Esophagus muscularis mucosa (tissue), 4 donors: Measurements from ENCODE around the gene RNASE1. TPM values are rescaled to one million over a fixed set of nuclear protein-coding genes. Genes with fewer than 3 reads are reported as not detected.
A peak's percentile ranks its signal among the peaks of the same experiment; 100 is the strongest.
"Not testable (repeated sequence)": the region's sequence is repeated elsewhere in the genome, so short reads cannot be mapped to it uniquely, and the experiment has no call there.

Experiments
- DNase-seq: peaks from one replicate; pipeline ENCODE4 v3.0.0-alpha.2; 2017; ENCODE audit errors: extremely low spot score
- H3K27ac ChIP-seq, 4 donors: fragments of 200-600 bp; sonication (generic); replicated peaks in 1 of 4; 1 replicate in 3 of 4; 2 replicates in 1 of 4; pipeline ENCODE4 v1.5.1; 2016 to 2019; ENCODE audit warnings: mild to moderate bottlenecking in 1 of 4
- H3K27me3 ChIP-seq, 4 donors: fragments of 200-600 bp; sonication (generic); one replicate each; pipeline versions ENCODE4 v1.5.1 to v1.6.0; 2016 to 2019
- H3K36me3 ChIP-seq, 4 donors: fragments of 200-600 bp; sonication (generic); one replicate each; pipeline ENCODE4 v1.5.1; 2016 to 2019
- H3K4me1 ChIP-seq, 4 donors: fragments of 200-600 bp; sonication (generic); one replicate each; pipeline ENCODE4 v1.5.1; 2016 to 2019
- H3K4me3 ChIP-seq, 4 donors: fragments of 200-600 bp; sonication (generic); 1 replicate in 2 of 4; 2 replicates in 2 of 4; pipeline ENCODE4 v1.5.1; 2016 to 2019; ENCODE audit warnings: mild to moderate bottlenecking in 4 of 4, moderate library complexity in 1 of 4
- H3K9me3 ChIP-seq, 4 donors: fragments of 200-600 bp; sonication (generic); 1 replicate in 3 of 4; 2 replicates in 1 of 4; pipeline ENCODE4 v1.5.1; 2016 to 2019
- EP300 ChIP-seq: sonication (generic); formaldehyde crosslinking; IDR thresholded peaks from one replicate; pipeline ENCODE4 v1.6.1; 2017; ENCODE audit warnings: antibody characterized with exemption
- POLR2A ChIP-seq: fragments of 450-650 bp; IDR thresholded peaks from one replicate; pipeline ENCODE4 v1.6.1; 2017; ENCODE audit warnings: antibody characterized with exemption, moderate library complexity, mild to moderate bottlenecking, low read depth
- POLR2AphosphoS5 ChIP-seq, 2 donors: sonication (generic); formaldehyde crosslinking; IDR thresholded peaks; one replicate each; pipeline ENCODE4 v1.6.1; 2017; ENCODE audit warnings: antibody characterized with exemption in 2 of 2
- WGBS: methylation state at CpG from one replicate; pipeline ENCODE4 v1.1.5; 2018; 5-methylcytosine and 5-hydroxymethylcytosine counted together
- intact Hi-C: fragments of 100-400 bp; cut with DNase I; formaldehyde crosslinking; loops from one replicate; pipeline ENCODE4 v1.15.1; 2023
- total RNA-seq, 4 donors: library from RNA; depleted of rRNA; stranded (reverse); fragments of >200 nt; gene quantifications; one replicate each; pipeline versions ENCODE4 v1.1.0 to v1.2.1, GENCODE V29; 2016
- TF ChIP-seq, protein P1 (sequence below), 3 experiments: fragments of 200-600 bp in 2 of 3; fragments of 450-650 bp in 1 of 3; sonication (generic) in 2 of 3; IDR thresholded peaks; one replicate each; pipeline ENCODE4 v1.5.1; 2017 to 2019; ENCODE audit warnings: antibody characterized with exemption in 3 of 3, mild to moderate bottlenecking in 2 of 3, moderate library complexity in 1 of 3

The RNASE1 gene
- total RNA-seq, 4 donors from 2014 or later = 270 to 766 (median 341) TPM

DNA sequence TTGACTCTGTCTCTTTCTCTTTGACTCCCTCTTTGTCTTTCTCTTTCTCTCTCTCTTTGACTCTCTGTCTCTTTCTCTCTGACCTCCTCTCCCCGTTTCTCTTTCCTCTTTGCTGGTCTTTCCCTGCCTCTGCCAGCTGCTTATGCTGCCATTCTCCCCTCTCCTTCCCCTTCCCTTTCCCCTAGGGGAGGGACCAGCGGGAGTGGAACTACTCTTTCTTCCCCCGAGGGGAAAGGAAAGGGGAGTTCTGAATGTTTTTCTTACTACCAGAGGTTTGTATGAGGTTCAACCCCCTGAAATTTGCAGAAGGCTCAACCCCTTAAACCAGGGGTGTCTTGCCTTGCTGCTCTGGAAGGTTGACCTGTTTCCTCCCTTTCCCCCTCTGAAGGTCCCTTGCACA is 24.7 kb upstream of the RNASE1 start:
- H3K9me3 ChIP-seq = peaks cover 0 to 12% (median 5%) of the 10 kb centered on the region in 4 donors
- no peak overlapping the region for H3K27ac ChIP-seq
- TF ChIP-seq EP300 (no peak), POLR2A (no peak), POLR2AphosphoS5 (IDR thresholded peaks at IDR 0.05) (no peak)
- TF ChIP-seq, protein P1, sequence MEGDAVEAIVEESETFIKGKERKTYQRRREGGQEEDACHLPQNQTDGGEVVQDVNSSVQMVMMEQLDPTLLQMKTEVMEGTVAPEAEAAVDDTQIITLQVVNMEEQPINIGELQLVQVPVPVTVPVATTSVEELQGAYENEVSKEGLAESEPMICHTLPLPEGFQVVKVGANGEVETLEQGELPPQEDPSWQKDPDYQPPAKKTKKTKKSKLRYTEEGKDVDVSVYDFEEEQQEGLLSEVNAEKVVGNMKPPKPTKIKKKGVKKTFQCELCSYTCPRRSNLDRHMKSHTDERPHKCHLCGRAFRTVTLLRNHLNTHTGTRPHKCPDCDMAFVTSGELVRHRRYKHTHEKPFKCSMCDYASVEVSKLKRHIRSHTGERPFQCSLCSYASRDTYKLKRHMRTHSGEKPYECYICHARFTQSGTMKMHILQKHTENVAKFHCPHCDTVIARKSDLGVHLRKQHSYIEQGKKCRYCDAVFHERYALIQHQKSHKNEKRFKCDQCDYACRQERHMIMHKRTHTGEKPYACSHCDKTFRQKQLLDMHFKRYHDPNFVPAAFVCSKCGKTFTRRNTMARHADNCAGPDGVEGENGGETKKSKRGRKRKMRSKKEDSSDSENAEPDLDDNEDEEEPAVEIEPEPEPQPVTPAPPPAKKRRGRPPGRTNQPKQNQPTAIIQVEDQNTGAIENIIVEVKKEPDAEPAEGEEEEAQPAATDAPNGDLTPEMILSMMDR (IDR thresholded peaks at IDR 0.05) = no peak
- H3K4me3 ChIP-seq = no peak overlapping the region
- 49% methylated on average over 3 of the region's 3 CpGs for WGBS
- H3K27me3 ChIP-seq = no peaks in the 10 kb centered on the region
- no peaks in the 10 kb centered on the region for H3K36me3 ChIP-seq
- no peaks in the 10 kb centered on the region for H3K4me1 ChIP-seq
- DNase-seq = no peak
- intact Hi-C loops = no loop called here

GRCh38 chr14:20826666-20827065 is 24.0 kb upstream of the RNASE1 start:
- H3K27me3 ChIP-seq, H3K4me3 ChIP-seq, intact Hi-C loops, DNase-seq, H3K36me3 ChIP-seq, H3K27ac ChIP-seq, H3K4me1 ChIP-seq: not testable (repeated sequence)
- peaks cover 0 to 12% (median 5%) of the 10 kb centered on the region in 4 donors for H3K9me3 ChIP-seq
- WGBS = 52% methylated on average over 1 of the region's 1 CpG

DNA sequence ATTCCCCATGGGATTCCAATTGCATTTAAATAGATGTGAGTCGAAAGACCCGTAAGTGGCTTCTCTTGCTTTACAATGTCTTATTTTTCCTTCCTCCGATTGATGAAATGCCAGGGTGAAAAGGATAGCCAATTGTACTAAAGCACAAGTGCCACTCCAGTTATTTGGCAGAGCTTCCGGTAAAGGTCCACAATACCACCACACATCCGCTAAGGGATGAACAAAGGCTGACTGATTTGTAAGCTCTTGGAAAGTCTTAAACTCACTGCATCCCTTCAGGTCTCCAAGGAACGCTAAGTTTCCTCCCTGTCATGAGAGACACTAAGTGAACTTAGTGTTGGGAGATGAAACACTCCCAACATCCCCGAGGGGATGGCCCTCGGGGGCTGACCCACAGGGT is 21.2 kb upstream of the RNASE1 start:
- H3K27ac ChIP-seq = no peak overlapping the region
- intact Hi-C loops = no loop called here
- TF ChIP-seq EP300 (no peak), POLR2A (no peak), POLR2AphosphoS5 (IDR thresholded peaks at IDR 0.05) (no peak)
- TF ChIP-seq, protein P1 (IDR thresholded peaks at IDR 0.05) = no peak
- no peak overlapping the region for H3K4me3 ChIP-seq
- H3K27me3 ChIP-seq = peaks cover 0 to 12% (median 0%) of the 10 kb centered on the region in 4 donors
- no peaks in the 10 kb centered on the region for H3K4me1 ChIP-seq
- H3K9me3 ChIP-seq = peaks cover 0 to 12% (median 5%) of the 10 kb centered on the region in 4 donors
- H3K36me3 ChIP-seq = no peaks in the 10 kb centered on the region
- 91% methylated on average over 5 of the region's 8 CpGs for WGBS
- no peak for DNase-seq

DNA sequence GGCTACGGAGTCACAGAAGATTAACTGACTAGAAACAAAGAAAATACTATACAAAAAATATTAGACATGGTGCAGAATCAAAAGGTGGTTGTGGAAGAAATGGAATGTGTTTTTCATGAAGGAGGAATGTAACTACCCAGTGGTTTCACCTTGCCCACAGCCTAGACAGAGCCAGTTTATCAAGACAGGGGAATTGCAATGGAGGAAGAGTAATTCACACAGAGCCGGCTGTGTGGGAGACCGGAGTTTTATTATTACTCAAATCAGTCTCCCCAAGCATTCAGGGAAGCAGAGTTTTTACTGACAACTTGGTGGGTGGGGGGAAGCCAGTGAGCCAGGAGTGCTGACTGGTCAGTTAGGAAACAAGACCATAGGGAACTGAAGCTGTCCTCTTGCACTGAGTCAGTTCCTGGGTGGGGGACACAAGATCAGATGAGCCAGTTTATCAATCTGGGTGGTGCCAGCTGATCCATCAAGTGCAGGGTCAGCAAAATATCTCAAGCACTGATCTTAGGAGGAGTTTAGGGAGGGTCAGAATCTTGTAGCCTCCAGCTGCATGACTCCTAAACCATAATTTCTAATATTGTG is 19.0 kb upstream of the RNASE1 start:
- peaks cover 0 to 12% (median 0%) of the 10 kb centered on the region in 4 donors for H3K27me3 ChIP-seq
- H3K36me3 ChIP-seq, H3K9me3 ChIP-seq, H3K4me3 ChIP-seq, H3K27ac ChIP-seq, intact Hi-C loops, DNase-seq, H3K4me1 ChIP-seq: not testable (repeated sequence)
- WGBS = 42% methylated on average over 3 of the region's 3 CpGs

DNA sequence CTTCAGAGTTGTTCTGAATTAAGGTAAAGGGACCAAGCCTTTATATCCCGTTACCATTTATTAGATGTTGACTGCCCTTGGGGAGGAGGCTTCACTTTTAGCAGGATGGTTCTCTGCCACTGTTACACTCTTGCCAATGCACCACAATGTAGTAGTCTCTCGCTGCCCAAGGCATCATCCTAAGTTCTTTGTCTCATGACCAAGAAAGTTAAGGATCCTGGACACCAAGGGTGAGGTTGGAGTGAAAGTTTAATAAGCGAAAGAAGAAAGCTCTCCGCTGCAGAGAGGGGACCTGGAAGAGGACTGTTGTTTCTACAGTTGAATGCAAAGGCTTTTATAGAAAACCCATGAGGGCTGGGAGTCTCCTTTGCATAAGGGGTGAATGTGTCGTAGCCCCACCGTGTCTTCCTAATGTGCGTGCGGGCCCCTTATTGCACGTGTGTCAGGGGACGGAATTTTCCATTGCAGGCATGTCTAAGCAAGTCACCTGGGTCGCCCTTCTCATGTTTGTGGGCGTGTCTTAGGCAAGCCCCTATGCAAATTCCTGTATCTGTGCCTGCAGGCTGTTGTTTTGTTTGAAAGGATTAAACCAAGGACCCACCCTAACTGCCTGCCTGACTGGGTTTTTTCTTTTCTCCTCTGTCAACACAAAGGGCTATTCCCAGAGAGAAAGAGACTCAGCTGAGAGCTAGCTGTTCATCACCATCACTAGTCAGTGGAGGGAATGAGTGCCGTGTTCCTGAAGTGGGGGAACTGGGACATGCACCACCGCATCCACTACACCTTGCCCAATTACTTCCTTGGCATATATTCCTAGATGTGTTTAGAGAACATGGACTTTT is 17.6 kb upstream of the RNASE1 start:
- no peak overlapping the region for H3K4me3 ChIP-seq
- peaks cover 0 to 12% (median 0%) of the 10 kb centered on the region in 4 donors for H3K27me3 ChIP-seq
- WGBS = 90% methylated on average over 12 of the region's 14 CpGs
- no peaks in the 10 kb centered on the region for H3K9me3 ChIP-seq
- no peak overlapping the region for H3K27ac ChIP-seq
- H3K36me3 ChIP-seq = no peaks in the 10 kb centered on the region
- TF ChIP-seq POLR2AphosphoS5 (IDR thresholded peaks at IDR 0.05) (no peak), EP300 (no peak), POLR2A (no peak)
- intact Hi-C loops = no loop called here
- no peaks in the 10 kb centered on the region for H3K4me1 ChIP-seq
- no peak for DNase-seq

- Histone ChIP-seq H3K4me1 (no peaks in the 10 kb centered on the region), H3K9me3 (no peaks in the 10 kb centered on the region), H3K27ac (no peak overlapping the region), H3K36me3 (no peaks in the 10 kb centered on the region), H3K27me3 (peaks cover 0 to 12% (median 0%) of the 10 kb centered on the region in 4 donors), H3K4me3 (no peak overlapping the region)
- no peak for DNase-seq
- WGBS = 77% methylated on average over 7 of the region's 7 CpGs
- intact Hi-C loops = no loop called here
- TF ChIP-seq POLR2AphosphoS5 (IDR thresholded peaks at IDR 0.05) (no peak), EP300 (no peak), POLR2A (no peak)
- TF ChIP-seq, protein P1 (IDR thresholded peaks at IDR 0.05) = peak in 1 of 3 experiments; percentile 36
Measured at GRCh38 chr14:20818861-20819260, 16.2 kb upstream of the RNASE1 start.

DNA sequence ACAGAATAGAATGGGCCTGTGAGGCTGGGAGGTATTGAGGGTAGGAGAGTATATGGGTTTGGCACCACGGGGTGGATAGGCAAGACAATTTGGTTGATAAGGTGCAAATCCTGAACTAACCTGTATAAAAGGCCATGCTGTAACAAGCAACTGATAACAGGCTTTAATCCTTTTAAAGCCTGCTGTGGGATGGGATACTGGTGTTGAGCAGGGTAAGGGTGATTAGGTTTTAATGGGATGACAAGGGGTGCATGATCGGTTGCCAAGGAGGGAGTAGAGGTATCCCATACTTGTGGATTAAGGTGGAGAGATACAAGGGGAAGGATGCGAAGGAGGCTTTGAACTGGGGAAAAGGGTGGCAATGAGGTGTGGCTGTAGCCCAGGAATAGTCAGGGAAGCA is 13.3 kb upstream of the RNASE1 start:
- WGBS = 87% methylated on average over 3 of the region's 3 CpGs
- H3K27ac ChIP-seq, H3K4me1 ChIP-seq, DNase-seq, H3K9me3 ChIP-seq, H3K4me3 ChIP-seq, H3K36me3 ChIP-seq, intact Hi-C loops, H3K27me3 ChIP-seq: not testable (repeated sequence)
